Ascending aorta (tissue), 2 donors: Measurements from ENCODE around the gene C11orf68. TPM values are rescaled to one million over a fixed set of nuclear protein-coding genes. Genes with fewer than 3 reads are reported as not detected.

Experiments
- DNase-seq, 2 donors: peaks; one replicate each; pipeline ENCODE4 v3.0.0-alpha.2; 2019; ENCODE audit warnings: low spot score in 2 of 2
- H3K27ac ChIP-seq, 2 donors: fragments of 200-600 bp; sonication (generic); one replicate each; pipeline ENCODE4 v1.5.1; 2016 to 2017; ENCODE audit warnings: mild to moderate bottlenecking in 1 of 2
- H3K27me3 ChIP-seq: fragments of 200-600 bp; sonication (generic); one replicate; pipeline ENCODE4 v1.5.1; 2017
- H3K36me3 ChIP-seq, 2 donors: fragments of 200-600 bp; sonication (generic); one replicate each; pipeline ENCODE4 v1.5.1; 2016
- H3K4me1 ChIP-seq, 2 donors: fragments of 200-600 bp; sonication (generic); one replicate each; pipeline ENCODE4 v1.5.1; 2016 to 2017; ENCODE audit warnings: mild to moderate bottlenecking in 1 of 2
- H3K4me3 ChIP-seq, 2 donors: fragments of 200-600 bp; sonication (generic); one replicate each; pipeline ENCODE4 v1.5.1; 2016 to 2017; ENCODE audit warnings: mild to moderate bottlenecking in 1 of 2
- H3K9me3 ChIP-seq, 2 donors: fragments of 200-600 bp; sonication (generic); one replicate each; pipeline ENCODE4 v1.5.1; 2016
- intact Hi-C: fragments of 100-400 bp; cut with DNase I; formaldehyde crosslinking; loops from one replicate; pipeline ENCODE4 v1.15.1; 2023
- total RNA-seq: library from RNA; depleted of rRNA; stranded (reverse); fragments of >200 nt; gene quantifications from one replicate; pipeline ENCODE4 v1.1.0, GENCODE V29; 2016
- TF ChIP-seq, protein P1 (sequence below), 3 experiments: fragments of 200-600 bp in 2 of 3; fragments of 450-650 bp in 1 of 3; sonication (generic) in 2 of 3; IDR thresholded peaks; one replicate each; pipeline ENCODE4 v1.5.1; 2016 to 2019; ENCODE audit warnings: antibody characterized with exemption in 3 of 3, mild to moderate bottlenecking in 1 of 3, moderate library complexity in 1 of 3

Gene C11orf68
- total RNA-seq, 1 donor from 2014 or later, result 25.3 TPM

DNA sequence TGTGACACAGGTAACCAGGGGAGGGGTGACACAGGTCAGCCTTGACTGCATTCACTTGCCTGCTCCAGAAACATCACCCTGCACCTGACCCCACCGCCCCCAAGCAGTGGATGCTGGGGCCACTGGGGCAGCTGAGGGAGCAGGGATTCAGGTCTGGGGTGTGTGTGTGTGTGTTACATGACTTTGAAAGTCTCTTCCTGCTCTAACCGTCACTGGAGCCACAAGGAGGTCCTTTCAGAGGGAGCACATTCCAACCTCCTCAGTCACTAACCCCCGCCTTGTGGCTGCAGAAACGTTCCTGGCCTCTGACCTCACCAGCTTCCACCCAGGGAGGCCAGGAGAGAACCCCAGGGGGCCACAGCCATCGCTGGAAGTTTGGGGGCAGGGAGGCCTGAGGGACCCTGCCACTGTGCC, 15.8 kb downstream of the C11orf68 start:
- Histone ChIP-seq H3K4me3 (no peak overlapping the region), H3K36me3 (no peaks in the 10 kb centered on the region), H3K4me1 (peaks cover 7 to 13% of the 10 kb centered on the region in 2 donors), H3K9me3 (no peaks in the 10 kb centered on the region), H3K27me3 (no peaks in the 10 kb centered on the region), H3K27ac (no peak overlapping the region)
- intact Hi-C loops, result no loop called here
- no peak for DNase-seq
- TF ChIP-seq, protein P1, sequence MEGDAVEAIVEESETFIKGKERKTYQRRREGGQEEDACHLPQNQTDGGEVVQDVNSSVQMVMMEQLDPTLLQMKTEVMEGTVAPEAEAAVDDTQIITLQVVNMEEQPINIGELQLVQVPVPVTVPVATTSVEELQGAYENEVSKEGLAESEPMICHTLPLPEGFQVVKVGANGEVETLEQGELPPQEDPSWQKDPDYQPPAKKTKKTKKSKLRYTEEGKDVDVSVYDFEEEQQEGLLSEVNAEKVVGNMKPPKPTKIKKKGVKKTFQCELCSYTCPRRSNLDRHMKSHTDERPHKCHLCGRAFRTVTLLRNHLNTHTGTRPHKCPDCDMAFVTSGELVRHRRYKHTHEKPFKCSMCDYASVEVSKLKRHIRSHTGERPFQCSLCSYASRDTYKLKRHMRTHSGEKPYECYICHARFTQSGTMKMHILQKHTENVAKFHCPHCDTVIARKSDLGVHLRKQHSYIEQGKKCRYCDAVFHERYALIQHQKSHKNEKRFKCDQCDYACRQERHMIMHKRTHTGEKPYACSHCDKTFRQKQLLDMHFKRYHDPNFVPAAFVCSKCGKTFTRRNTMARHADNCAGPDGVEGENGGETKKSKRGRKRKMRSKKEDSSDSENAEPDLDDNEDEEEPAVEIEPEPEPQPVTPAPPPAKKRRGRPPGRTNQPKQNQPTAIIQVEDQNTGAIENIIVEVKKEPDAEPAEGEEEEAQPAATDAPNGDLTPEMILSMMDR (IDR thresholded peaks at IDR 0.05), result no peak

DNA sequence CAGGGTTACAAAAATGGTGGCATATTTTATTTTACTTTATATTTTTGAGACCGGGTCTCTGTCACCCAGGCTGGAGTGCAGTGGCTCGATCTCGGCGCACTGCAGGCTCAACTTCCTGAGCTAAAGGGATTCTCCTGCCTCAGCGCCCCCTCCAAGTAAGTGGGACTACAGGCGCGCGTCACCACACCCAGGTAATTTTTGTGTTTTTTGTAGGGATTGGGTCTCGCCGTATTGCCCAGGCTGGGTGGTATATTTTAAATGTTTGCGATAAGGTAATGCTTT, 18.0 kb downstream of the C11orf68 start:
- Histone ChIP-seq H3K4me1 (peaks cover 7 to 20% of the 10 kb centered on the region in 2 donors), H3K4me3 (peak overlapping the region; percentile 70 to 80), H3K36me3 (no peaks in the 10 kb centered on the region), H3K27me3 (no peaks in the 10 kb centered on the region), H3K27ac (peak overlapping the region; percentile 84 to 85), H3K9me3 (no peaks in the 10 kb centered on the region)
- DNase-seq, result no peak
- TF ChIP-seq, protein P1 (IDR thresholded peaks at IDR 0.05), result no peak
- intact Hi-C loops, result loop anchor here (1.0 kb wide), 4 partner anchors 10 to 18 kb away; partner anchors contain the start of genes C11orf68, CCDC85B and DRAP1

DNA sequence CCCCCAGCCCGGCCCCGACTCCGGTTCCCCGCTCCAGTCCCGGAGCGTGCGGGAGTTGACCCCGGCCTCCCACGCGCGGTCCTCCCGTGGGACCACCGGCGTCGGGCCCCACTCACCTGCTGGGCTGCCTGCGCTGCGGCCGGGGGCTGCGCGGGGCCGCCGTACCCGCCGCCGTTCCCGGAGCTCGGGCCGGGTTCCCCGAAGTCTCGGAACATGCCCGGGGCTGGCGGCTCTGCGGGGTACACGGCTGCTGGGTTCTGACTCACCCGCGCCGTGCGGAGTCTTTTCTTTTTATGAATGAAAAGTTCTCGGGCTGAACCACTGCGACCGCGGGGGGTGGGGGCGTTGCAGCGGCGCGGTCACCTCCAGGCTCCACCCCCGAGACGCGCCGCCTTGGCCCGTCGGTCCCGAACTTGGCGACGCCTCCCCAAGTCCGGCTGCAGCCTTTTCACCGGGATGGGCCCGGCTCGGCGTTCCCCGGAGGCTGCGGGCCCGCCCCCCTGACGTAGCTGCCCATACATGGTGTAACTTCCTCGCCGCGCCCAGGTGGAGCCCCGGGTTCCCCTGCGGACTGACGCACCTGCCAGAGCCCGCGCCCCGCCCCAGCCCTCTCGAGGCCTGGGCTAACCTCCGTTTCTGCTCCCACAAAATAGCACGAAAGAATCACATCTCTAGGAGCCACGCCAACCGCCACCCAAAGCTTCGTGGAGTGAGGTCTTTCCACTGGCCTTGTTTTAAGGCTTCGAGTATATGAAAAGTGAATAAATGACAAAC, 18.6 kb downstream of the C11orf68 start, which contains the start of gene FOSL1:
TSS of gene FOSL1 (minus strand) at position 264 of the 774 bp plus-strand sequence. CDS start at position 215, 49 bp downstream.
- Histone ChIP-seq H3K27me3 (no peaks in the 10 kb centered on the region), H3K36me3 (no peaks in the 10 kb centered on the region), H3K4me1 (peaks cover 7 to 20% of the 10 kb centered on the region in 2 donors), H3K9me3 (no peaks in the 10 kb centered on the region), H3K4me3 (peak within 1 kb of the TSS; percentile 70 to 80), H3K27ac (peak within 1 kb of the TSS; percentile 84 to 85)
- DNase-seq, result peak; percentile 80 to 96
- TF ChIP-seq, protein P1 (IDR thresholded peaks at IDR 0.05), result no peak
- intact Hi-C loops, result loop anchor here (1.0 kb wide), 3 partner anchors 10 to 19 kb away; partner anchors contain the start of genes C11orf68, CCDC85B and DRAP1

DNA sequence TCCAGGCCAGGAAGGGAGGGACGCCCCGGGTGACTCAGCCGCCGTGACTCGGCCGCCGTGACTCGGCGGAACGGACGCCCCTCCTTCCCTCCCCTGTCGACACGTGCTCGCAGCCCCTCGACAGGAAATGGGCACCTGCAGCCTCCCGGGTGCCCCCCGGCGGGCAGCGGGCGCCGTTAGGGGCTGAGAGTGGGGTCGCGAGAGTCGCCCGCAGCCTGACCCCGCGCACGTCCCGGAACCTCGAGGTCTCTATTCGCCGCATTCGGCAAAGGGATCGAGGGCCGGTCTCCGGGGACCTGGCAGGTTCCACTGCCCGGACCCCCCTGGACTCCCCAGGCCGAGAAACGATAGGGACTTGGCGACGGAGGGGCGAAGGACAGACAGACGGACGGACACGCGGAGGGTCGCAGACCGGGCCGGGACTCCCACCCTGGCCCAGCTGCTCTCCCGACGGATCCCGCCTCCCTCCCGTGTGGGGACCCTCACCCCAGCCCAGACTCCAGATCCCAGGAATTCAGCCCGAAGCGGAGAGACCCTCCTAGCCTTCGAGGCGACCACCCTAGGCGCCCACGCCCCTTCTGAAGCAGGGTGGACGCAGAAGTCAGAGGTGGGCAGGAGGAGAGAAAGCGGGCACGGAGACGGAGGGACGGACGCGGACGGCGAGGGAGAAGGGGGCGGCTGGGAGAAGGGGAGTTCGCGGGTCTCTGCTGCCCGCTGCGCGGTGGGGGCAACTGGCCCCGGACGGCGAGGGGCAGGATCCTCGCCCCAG, 19.3 kb downstream of the C11orf68 start:
- Histone ChIP-seq H3K4me3 (peak overlapping the region; percentile 70 to 80), H3K36me3 (no peaks in the 10 kb centered on the region), H3K27ac (peak overlapping the region; percentile 84 to 85), H3K27me3 (no peaks in the 10 kb centered on the region), H3K4me1 (peaks cover 7 to 20% of the 10 kb centered on the region in 2 donors), H3K9me3 (no peaks in the 10 kb centered on the region)
- DNase-seq, result peak in 1 of 2 donors; percentile 89
- TF ChIP-seq, protein P1 (IDR thresholded peaks at IDR 0.05), result no peak
- intact Hi-C loops, result loop anchor here (1.0 kb wide), 3 partner anchors 9 to 20 kb away; partner anchors contain the start of genes C11orf68, CCDC85B and DRAP1

DNA sequence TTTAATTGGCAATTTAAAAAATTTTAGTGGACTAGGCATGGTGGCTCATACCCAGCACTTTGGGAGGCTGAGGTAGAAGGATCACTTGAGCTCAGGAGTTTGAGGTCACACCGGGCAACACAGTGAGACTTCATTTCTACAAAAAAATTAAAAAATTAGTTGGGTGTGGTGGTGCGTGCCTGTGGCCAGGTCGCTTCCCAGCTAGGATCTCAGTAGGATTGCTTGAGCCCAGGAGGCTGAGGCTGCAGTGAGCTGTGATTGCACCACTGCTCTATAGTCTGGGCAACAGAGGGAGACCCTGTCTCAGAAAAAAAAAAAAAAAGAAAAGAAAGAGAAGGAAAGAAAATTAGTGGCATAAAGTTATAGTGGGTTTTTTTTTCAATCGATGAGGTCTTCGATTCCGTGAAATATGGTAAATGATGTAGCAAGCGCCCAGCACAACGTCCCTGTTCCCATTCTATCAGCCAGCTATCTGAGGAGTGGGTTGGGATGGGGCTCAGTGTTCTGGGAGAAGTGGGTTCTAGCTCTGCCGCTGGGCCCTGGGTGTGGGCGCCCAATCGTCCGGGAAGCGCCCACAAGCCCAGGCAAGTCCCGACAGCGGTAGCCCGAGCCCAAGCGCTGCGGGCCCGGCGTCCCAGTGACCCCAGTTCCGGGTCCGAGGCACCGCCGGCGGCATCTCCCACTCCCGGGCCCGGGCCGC, 20.1 kb downstream of the C11orf68 start:
- Histone ChIP-seq H3K36me3 (no peaks in the 10 kb centered on the region), H3K9me3 (no peaks in the 10 kb centered on the region), H3K27me3 (no peaks in the 10 kb centered on the region), H3K27ac (peak overlapping the region; percentile 84 to 85), H3K4me1 (peaks cover 7 to 22% of the 10 kb centered on the region in 2 donors), H3K4me3 (peak overlapping the region; percentile 70 to 80)
- TF ChIP-seq, protein P1 (IDR thresholded peaks at IDR 0.05), result no peak
- intact Hi-C loops, result no loop called here
- DNase-seq, result no peak
